ENCODE results near the gene ZNF205.
"Not testable (repeated sequence)": the region's sequence is repeated elsewhere in the genome, so short reads cannot be mapped to it uniquely, and the experiment has no call there.

ZNF205 gene

DNA sequence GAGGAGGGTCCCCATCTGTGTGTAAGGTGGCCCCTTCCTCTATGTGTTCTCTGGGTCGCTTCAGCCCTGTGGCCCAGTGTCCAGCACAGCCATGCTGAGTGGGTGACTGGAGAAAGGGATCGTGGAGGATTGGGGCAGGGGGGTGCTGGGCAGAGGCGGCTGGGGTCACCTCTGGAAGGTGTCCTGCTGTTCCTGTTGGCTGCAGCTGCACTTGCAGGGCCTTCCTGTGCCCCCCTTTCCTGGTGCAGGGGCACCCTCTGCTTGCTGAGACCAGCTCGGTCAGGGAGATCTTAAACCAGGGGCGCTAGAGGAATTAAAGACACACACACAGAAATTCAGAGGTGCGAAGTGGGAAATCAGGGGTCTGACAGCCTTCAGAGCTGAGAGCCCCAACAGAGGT is 35.8 kb upstream of the ZNF205 start:
- DNase-seq (ENCODE audit: low read depth), result no peak
- TF ChIP-seq, protein P1, sequence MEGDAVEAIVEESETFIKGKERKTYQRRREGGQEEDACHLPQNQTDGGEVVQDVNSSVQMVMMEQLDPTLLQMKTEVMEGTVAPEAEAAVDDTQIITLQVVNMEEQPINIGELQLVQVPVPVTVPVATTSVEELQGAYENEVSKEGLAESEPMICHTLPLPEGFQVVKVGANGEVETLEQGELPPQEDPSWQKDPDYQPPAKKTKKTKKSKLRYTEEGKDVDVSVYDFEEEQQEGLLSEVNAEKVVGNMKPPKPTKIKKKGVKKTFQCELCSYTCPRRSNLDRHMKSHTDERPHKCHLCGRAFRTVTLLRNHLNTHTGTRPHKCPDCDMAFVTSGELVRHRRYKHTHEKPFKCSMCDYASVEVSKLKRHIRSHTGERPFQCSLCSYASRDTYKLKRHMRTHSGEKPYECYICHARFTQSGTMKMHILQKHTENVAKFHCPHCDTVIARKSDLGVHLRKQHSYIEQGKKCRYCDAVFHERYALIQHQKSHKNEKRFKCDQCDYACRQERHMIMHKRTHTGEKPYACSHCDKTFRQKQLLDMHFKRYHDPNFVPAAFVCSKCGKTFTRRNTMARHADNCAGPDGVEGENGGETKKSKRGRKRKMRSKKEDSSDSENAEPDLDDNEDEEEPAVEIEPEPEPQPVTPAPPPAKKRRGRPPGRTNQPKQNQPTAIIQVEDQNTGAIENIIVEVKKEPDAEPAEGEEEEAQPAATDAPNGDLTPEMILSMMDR (IDR thresholded peaks at IDR 0.05; ENCODE audit: control insufficient read depth, insufficient read depth, low read depth, low read length, missing control alignments), result no peak
- H3K4me3 ChIP-seq (ENCODE audit: control insufficient read depth, low read depth, low read length), result no peak overlapping the region

DNA sequence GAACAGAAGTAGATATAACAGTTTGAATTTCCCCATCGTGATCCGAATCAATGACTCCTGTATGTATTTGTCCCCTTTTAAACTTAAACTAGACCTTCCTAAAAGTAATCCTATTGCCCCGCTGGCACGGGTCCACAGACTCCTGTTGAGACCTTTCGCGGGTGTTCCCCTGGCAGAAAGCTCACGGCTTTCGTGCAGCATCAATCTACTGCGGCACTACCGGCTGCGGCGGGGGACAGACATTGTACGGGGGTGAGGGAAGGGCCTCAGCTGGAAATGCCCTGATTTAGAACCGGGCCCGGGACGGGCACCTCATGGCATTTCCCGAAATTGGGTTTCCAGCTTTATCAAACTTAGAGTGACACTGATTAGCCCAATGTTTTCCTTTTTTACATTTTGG is 32.4 kb upstream of the ZNF205 start:
- DNase-seq (ENCODE audit: low read depth), result no peak
- TF ChIP-seq, protein P1 (IDR thresholded peaks at IDR 0.05; ENCODE audit: control insufficient read depth, insufficient read depth, low read depth, low read length, missing control alignments), result no peak
- no peak overlapping the region for H3K4me3 ChIP-seq (ENCODE audit: control insufficient read depth, low read depth, low read length)

DNA sequence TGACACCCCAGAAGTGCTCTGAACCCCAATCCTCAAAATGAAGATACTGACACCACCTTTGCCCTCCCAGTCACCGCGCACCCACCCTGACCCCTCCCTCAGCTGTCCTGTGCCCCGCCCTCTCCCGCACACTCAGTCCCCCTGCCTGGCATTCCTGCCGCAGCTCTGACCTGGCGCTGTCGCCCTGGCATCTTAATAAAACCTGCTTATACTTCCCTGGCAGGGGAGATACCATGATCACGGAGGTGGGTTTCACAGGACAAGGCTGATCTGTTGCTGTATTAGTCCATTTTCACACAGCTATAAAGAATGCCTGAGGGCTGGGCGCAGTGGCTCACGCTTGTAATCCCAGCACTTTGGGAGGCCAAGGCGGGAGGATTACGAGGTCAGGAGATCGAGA is 30.4 kb upstream of the ZNF205 start:
- DNase-seq (ENCODE audit: low read depth); H3K4me3 ChIP-seq (ENCODE audit: control insufficient read depth, low read depth, low read length): not testable (repeated sequence)

DNA sequence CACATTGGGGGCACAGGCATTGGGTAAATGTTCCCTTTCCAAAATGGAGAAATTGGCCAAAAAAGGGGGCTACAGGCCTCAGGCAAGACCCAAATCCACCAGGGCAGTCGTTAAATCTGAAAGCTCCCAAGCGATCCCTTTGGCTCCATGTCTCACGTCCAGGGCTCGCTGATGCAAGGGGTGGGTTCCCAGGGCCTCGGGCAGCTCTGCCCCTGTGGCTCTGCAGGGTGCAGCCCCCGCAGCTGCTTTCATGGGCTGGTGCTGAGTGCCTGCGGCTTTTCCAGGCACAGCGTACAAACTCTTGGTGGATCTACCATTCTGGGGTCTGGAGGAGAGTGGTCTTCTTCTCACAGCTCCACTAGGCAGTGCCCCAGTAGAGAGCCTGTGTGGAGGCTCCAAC is 29.0 kb upstream of the ZNF205 start:
- DNase-seq (ENCODE audit: low read depth); H3K4me3 ChIP-seq (ENCODE audit: control insufficient read depth, low read depth, low read length): not testable (repeated sequence)

DNA sequence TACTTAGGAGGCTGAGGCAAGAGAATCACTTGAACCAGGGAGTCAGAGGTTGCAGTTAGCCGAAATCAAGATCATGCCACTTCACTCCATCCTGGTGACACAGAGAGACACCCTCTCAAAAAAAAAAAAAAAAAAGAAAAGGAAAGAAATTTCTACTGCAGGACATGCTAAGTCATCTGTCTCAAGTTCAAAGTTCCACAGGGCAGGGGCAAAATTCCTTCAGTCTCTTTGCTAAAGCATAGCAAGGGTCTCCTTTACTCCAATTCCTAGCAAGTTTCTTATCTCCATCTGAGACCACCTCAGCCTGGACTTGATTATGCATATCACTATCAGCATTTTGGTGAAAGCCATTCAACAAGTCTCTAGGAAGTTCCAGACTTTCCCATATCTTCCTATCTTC is 27.9 kb upstream of the ZNF205 start:
- H3K4me3 ChIP-seq (ENCODE audit: control insufficient read depth, low read depth, low read length), result no peak overlapping the region
- no peak for DNase-seq (ENCODE audit: low read depth)
- TF ChIP-seq, protein P1 (IDR thresholded peaks at IDR 0.05; ENCODE audit: control insufficient read depth, insufficient read depth, low read depth, low read length, missing control alignments), result no peak

DNA sequence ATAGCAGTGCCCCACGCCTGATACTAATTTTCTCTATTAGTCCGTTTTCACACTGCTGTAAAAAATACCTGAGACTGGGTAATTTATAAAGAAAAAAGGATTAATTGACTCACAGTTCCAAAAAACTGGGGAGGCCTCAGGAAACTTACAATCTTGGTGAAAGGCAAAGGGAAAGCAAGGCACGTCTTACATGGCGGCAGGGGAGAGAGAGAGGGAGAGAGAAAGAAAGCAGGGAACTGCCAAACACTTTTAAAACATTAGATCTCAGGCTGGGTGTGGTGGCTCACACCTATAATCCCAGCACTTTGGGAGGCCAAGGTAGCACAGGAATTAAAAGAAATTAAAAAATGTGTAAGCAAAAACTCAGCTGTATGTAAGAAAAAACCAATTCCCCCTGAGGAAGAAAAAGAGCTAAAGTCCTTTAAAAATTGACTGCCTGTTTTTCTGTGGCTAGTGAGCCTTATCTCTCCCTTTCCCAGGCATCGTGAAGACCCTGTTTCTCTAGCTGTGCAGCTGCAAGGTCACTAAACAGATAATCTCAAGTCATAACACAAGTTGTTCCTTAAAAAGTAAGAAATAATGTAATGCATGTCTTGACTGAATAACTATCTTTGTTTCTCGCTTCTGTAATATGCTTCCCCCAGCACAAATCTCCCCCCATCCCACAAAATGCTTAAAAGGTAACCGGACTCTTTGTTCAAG is 27.3 kb upstream of the ZNF205 start:
- DNase-seq (ENCODE audit: low read depth), result no peak
- no peak overlapping the region for H3K4me3 ChIP-seq (ENCODE audit: control insufficient read depth, low read depth, low read length)
- TF ChIP-seq, protein P1 (IDR thresholded peaks at IDR 0.05; ENCODE audit: control insufficient read depth, insufficient read depth, low read depth, low read length, missing control alignments), result no peak

DNA sequence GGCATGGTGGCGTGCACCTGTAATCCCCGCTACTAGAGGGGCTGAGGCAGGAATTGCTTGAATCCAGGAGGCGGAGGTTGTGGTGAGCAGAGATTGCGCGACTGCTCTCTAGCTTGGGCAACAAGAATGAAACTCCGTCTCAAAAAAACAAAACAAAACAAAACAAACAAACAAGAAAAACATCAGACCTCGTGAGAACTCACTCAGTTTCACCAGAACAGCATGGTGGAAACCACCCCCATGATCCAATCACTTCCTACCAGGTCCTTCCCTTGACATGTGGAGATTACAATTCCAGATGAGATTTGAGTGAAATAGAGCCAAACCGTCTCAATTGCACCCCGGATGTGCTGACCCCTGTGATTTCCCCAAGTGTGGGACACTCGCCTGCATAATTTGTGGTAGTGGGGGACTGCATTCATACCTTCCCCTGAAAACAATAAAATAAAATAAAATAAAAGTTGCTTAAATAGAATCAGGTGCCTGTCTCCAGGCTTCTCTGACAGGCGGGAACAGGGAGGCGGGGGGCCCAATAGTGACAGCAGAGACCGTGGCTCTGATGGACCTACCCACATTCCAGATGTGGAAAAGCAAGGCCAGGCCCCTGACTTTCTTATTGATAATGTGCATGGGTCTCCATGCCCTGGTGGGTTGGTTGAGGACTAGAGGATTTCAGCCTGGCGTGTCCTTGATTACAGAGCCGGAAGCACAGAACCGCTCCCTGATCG is 26.4 kb upstream of the ZNF205 start:
- TF ChIP-seq, protein P1 (IDR thresholded peaks at IDR 0.05; ENCODE audit: control insufficient read depth, insufficient read depth, low read depth, low read length, missing control alignments), result no peak
- DNase-seq (ENCODE audit: low read depth), result no peak
- no peak overlapping the region for H3K4me3 ChIP-seq (ENCODE audit: control insufficient read depth, low read depth, low read length)

Data from AG09309 (cell line).